Measurements from ENCODE around the gene MRNIP.

MRNIP gene

DNA sequence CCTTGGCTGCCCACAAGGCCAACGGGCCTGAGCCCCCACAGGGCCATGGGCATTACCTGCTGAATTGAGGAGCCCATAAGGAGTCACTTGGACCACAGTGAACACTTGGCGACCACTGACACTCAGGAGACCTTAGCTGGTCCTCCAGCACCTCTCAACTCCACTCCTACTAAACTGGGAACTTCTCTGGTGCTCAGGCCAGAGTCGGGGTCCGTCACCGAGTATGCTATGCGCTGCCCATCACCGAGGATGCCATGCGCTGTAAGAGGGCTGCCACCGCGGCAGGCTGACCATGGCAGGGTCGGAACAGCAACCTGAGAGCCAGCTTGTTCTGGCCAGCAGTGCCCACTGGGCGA, 38.5 kb downstream of the MRNIP start:
- DNase-seq, result no peak

DNA sequence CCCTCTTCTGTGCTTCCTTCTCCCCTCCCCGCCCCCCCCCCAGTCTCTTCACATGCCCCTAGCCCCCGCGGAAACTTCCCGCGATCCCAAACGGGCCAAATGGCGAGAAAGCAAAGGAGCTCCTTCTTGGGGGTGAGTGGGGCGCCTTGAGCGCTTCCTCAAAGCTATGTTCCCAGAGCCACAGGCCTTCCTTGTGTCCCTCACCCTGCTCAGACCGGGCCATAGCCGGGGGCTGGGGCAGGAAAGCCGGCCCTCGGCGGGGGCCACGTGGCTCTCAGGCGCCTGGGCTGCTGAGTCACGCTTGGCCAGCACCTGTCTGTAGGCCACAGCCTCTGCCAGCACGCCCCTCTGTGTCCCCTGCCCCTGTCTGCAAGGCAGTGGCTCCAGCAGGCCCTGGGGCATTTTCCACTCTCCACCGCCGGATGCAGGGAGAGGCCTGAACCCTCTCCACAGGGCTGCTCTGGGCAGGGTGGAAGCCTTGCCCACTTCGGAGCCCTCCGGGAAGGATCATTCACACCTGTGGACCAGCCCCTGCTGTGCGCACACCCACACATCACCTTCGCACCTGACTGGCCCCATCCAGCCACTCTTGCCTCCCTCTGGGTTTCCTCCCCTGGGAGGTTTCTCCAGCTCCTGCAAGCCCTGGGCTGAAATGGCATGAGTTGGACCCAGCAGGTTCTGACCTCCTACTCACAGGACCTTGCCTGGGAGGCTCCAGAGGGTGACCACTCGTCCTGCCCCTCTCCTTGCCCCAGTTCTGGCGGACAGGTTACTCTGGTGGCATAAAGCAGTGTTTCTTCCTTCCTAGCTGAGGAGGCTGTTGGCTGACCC, 39.1 kb downstream of the MRNIP start:
- no peak for DNase-seq

DNA sequence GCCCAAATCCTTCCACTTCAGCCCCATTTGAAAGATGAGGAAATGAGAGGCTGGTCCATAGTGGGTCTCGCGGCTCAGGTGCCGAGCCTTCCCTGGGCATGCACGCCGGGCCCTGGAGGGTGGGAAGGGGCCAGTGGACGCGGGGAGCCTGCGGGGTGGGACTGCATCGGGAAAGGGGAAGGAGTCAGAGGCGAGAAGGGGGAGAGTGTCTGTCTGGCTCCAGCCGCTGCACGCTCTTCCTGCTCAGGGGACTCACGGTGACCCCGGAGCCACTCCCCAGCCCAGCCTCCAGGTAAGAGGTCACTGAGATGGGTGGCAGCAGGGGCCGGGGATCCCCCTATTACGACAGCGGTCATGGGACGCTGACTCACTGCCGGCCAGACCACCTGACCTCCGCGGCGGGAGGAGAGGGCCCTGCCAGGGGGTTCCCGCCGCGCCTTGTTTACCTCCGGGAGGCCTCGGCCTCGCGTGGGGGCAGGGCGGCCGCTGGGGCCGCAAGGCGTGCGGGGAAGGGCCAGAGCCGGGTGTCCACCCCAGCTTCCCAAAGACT, 39.8 kb downstream of the MRNIP start:
- peak; percentile 87 for DNase-seq

DNA sequence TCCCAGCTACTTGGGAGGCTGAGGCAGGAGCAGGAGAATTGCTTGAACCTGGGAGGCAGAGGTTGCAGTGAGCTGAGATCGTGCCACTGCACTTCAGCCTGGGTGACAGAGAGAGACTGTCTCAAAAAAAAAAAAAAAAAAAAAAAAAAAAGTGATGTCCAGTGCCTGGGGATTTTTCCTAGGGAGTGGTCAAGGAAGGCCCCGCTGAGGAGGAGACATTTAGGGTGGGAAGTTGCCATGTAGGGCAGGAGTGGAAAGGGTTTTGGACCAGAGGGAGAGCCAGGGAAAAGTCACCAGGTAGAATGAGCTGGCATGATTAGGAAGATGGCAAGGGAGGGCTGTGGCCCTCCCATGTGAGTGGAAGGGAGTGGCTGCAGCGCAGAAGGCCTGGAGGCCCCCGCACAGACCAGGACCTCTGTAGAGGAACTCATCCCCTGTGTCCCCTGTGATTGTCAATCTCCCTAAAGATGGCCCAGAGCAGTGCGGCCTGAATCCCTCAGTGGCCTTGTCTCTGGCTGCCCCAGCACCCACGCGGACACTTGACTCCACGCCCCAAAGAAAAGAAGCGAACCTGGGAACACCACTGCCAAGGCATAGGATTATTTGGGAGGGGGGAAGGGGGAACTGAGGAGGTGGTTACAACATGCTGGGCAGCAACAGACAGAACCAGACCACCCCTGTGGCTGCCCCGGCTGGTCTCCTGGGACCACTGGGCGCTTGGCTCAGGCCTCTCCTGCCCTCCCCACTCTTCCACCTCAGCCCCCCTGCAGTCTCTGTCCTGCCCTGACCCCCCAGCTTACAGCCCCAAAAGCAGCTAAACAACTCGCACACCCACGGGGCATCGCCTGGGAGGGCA, 40.5 kb downstream of the MRNIP start:
- DNase-seq, result no peak

DNA sequence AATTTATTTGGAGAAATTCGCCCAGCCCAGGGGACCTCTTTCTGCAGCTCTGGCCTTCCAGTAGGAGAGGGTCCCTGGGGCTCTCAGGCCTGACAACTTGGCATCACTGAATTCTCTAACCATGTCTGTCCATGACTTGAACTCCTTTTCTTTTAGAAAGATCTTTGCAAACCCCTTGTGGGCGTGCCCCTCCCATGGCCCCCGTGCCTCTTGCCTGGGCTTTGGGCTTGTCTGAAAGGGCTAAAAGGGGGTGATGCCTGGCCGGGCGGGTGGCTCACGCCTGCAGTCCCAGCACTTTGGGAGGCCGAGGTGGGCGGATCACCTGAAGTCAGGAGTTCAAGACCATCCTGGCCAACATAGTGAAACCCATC, 41.2 kb downstream of the MRNIP start:
- no peak for DNase-seq

DNA sequence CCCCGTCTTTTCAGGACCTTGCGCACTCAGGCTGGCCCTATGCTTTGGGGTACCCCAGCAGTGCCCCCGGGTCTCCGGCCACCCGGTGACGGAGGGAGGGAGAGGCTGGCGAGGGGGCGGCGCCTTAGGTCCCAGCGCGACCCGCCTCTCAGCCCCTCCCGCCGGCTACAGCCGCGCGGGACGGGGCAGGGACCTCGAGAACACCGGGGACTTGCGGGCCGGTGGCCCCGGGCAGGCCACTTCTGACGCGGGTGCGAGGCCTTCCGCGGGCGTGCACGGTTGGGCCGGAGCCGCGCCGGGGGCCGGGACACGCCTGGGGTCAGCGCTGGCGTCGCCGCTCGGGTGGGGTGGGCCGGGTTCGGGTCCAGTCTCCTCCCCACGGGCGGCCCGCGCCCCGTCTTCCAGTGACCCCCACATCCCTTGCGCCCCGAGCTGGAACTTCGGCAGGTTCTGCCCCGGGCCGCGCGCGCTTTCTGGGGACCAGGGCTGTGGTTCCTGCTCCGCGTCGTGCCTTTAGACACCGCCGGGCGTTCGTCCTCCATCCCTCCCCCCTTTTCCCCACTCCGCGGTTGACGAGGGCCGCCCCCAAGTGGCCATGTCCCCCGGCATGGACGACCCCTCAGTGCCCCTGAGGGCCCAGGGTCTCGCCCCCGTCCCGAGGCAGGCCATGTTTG, 41.7 kb downstream of the MRNIP start:
- no peak for DNase-seq

DNA sequence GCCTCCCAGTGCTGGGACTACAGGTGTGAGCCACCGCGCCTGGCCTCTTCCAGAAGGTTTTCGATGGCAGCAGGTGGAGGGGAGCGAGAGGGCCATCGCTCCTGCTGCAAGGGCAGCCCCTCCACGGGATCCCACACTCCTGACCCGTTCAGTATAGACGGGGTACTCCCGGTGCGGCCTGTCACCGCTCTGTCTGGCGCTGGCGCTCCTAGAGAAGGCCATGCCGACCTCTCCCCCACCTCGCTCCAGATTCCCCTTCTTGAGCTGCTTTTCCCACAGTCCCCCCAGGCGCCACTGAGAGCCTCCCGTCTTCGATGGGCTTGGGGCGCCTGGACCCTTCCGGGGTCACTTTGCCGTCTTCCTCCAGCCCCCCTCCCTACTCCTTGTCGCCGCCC, 42.2 kb downstream of the MRNIP start:
- no peak for DNase-seq

DNA sequence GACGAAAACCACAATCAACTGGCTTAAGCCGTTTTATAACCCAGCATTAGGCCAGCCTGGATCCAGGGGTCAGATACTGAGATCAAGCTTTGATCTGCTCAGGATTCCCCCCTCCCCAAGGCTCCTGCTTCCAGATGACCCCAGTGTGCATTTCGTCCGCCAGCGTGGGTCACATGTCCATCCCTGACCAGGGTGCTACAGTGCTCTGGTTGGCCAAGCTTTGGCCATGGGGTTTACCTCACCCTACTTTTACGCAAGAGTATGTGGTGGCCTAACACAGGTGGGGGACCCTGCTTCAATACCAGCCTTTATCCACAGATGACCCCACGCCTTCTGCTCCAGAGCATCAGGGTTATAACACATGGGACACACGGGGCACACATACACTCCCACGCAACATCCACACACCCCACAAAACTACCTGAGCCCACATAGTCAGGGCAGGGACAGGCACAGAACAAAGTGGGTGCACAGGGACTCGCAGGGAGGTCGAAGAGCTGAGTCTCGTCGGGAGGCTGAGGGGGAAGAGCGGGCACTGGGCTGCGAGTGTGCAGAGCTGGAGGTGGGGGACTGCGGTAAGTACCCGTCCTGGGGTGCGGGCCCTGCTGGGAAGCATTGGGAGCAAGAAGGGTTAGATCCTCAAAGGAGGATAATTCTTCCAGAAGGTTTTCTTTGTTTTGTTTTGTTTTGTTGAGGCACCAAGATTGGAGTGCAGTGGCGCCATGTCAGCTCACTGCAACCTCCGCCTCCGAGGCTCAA, 42.9 kb downstream of the MRNIP start:
- no peak for DNase-seq

DNA sequence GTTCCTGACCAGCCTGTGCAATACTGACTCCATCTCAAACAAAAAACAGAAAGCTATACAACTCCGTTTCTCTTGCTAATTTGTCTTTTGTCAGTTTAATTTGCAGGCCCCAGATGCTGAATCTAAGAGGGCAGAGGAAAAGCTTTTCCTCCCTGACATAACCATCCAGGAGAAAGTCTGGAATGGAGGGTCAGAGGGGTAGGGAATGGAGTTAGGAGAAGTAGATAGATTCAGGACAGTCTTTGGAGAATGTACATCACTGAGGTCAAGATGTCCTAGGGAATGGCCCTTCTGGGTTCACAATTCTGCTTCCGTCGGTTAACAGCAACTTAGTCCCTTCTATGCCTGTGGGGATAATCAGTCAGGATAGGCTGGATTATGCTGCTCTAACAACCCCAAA, 44.5 kb downstream of the MRNIP start:
- no peak for DNase-seq

DNA sequence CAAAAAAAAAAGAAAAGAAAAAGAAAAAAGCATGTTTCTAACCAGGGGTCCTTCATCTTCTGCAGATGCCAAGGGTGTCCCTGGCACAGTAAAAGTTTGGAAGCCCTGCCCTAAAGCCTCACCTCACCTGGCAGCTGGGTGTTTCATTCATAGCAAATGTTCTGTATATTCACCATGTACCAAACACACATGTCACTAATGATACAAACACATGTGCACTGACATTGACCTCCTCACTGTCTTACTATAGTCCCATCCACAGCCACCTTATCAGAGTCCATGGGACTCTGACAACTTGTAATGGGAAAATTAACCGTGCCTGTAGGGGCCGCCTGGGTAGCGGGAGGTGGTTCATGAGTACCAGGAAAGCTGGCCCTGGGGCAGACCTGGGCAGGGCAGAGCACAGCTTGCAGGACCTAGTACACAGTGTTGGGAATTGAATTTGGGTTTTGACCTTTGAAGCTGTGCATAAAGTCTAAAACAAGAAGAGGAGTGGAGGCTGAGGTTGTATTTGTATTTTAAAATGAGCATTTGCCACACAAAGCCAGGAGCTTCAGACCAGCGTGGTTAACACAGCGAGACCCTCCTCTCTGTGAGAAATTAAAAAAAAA, 45.5 kb downstream of the MRNIP start:
- no peak for DNase-seq

DNA sequence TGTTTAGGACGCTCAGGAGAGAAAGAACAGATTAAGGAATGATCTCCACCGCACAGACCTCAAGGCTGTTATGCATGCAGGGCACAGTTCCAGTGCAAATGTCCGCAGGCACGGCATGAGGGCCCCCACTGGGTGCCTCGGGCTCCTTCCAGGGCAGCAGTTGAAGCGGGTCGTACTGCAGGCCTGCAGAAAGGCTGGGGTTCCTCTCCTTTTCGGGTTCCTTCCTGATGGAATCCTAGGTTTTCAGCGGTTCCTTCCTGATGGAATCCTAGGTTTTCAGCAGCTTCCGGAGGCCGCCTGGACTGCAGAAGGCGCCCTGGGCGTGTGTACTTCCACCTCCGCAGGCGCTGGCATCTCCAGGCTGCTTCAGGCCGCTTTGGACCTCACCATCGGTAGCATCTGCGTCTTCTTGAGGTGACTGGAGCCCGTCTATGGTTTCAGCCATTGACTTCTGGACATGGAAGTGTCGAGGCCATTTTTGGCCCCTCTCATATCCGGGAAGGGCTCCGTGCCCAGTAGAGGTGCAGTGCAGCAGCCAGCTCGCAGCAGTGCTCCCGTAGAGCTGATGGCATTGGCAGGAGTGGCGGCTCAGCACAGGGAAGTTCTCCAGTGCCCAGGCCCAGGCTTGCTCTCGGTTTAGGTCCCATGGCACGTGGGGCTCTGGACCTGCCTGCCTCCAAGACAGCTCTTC, 46.3 kb downstream of the MRNIP start:
- no peak for DNase-seq

DNA sequence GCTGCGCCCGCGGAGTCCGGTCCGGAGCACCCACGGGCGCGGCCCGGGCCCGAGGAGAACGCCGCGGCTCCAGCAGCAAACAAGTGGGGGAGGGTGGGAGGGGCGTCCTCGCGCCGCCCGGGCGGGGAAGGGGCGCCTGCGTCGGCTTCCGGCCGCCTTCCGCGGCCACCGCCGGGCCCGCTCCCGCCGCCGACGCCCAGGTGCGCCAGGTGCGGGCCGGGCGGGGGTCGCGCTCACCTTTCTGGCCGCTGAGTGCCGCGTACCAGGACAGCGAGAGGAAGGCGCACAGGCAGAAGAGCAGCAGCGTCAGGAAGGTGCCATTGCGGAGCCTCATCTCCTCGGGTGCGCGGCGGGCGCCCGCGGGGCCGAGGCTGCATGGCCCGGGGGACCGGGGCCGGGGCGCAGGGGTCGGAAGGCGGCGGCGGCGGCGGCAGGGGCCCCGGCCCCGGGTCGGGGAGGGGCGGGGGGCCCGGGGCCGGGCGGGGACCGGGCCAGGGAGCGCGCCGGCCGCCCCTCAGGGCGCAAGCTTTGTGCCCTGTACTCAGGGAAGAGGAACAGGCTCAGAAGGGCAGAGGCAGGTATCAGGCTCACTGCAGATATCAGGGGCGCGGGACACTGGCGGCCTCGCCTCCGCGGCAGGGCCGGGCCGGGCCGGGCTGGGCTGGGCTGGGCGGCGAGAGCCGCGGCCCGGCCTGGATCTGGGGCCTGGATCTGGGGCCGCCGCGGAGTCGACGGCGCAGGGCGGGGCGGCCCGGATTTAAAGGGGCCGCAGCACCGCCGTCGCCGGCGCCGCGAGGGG, 52.2 kb downstream of the MRNIP start, which contains the start of gene MGAT4B:
Gene MGAT4B (minus strand): TSS at position 617 of the 799 bp plus-strand sequence. CDS start 283 bp downstream, at position 334.
- peak; percentile 40 for DNase-seq

DNA sequence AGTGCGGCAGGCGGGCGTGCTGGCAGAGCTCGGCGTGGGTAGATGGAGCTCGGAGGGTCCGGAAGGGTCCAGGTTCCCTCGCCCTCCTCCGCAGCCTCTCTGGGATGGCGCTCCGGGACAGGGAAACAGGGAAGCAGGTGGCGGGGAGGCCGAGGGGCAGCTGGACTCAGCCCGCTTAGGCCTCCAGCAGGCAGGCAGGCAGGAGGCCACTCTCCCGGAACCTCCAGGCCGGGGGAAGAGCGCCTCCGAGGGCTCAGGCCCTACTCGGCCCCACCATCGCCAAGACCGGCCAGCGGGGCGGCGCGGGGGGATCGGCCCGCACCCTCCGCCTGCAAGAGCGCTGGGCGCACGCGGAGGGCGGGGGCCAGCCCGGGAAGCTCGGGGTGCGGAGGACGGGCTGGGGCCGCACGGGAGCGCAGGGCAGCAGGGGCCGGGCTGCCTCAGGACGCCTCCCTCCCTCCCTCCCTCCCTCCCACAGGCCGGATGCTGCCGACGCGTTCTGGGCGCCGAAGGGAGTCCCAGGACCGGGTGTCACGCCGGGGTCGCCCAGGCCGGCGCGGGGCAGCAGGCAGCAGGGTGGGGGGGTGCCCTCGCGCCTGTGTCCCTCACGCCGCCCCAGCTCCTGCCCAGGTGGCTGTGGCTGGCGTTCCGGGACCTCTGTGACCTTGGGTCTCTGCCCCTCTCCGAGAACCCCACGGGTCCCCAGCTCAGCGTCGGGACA, 52.9 kb downstream of the MRNIP start:
- no peak for DNase-seq

DNA sequence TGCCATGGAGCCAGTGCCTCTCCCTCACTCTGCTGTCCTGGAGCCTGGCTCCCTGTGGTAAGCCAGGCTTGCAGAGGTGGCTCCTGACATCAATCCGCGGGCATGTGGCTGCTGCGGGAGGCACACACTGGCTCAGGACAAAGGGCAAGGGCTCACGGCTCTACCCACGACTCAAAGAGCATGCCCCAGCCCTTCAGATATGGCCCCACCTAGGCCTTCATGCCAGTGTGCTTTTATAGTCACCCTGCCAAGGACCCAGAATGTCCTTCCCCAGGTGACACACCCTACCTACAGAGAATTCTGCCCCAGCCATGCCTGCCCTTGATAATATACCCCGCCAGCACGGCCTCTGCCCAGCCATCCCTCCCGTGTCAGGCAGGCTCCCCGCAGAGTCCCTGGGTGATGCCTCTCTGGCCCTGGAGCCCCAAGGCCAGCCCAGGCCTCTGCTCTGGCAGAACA, 53.5 kb downstream of the MRNIP start:
- DNase-seq, result no peak

DNA sequence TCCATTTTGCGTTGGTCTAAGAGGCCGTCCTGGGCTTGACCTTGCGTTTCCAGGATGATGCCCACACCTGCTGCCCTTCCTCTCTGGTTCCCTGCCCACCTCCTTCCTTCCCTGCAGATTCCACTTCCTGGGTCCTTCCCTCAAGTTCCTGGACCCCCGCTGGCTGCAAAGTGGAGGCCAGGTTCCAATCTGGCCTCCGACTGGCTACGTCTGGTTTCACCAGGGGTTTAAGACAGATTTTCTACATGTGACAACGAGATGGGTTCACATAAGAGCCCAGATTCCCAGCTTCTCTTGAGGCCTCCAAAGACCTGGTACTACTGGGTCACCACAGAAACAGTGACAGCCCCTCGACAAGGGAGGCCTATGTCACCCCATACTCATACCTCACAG, 54.1 kb downstream of the MRNIP start:
- no peak for DNase-seq

DNA sequence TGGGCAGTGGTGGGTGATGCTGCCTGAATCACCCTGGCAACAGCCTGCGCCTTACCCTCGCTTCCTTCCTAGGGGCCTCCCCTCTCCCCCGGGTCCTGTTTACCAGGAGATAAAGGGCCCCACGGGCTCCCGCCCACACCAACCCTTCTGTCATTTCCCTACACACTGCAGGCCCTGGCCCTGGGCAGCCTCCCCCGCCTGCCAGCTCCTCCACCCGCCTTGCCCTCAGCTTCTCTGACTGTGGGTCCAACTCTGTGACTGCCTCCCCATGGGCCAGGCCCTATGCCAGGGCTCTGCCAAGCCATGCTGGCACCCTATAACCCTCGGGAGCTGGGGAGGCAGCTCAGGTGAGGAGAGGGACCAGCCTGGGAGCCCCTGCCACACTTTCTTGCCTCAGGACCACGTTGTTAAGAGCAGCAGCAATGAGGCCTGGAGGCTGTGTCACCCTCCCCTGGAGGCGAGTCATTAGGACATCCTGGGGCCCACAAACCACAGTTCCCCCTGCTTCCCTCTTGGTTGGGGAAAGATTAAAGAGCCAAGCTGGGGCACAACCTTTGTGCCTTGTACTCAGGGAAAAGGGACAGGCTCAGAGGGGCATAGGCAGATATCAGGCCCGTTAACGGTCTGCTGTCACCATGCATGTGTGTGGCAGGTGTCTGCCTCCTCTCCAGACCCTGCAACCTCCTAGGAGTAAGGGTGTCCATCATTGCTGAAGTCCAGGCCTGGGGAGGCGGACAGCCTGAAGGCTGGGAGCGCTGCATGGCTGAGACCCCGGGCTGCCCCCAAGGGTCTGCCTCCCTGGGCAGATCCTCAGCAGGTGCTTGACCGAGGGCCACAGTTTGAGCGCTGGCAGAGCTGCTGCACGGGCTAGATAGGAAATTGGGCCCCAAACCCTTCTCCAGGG, 54.7 kb downstream of the MRNIP start:
- peak; percentile 36 for DNase-seq

DNA sequence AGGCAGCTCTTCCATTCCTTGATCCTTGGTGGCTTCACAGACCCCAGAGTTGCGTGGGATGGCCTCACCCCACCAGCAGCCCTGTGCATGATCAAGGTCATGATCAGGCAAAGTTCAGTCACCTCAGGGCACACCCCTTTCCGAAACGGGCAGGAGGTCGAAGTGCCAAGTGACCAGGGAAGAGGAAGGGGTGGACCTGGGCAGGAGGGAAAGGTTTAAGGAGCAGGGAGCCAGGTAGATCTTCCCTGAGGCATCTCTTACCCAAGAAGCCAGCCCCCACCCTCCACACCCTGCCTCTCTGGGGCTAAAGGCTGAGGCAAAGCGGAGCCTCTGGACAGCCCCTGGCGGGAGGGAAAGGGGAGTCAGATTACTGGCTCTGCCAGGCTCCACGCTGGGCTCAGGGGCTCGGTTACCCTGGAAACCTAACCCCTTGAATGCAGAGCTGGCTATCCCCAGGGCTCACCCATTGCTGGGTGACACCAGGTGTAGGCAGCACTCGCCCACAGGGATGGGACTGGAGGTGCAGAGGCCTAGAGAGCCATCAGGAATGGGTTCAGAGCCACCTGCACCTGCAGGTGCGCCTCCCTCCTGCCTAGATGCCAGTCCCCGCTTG, 55.6 kb downstream of the MRNIP start:
- no peak for DNase-seq

DNA sequence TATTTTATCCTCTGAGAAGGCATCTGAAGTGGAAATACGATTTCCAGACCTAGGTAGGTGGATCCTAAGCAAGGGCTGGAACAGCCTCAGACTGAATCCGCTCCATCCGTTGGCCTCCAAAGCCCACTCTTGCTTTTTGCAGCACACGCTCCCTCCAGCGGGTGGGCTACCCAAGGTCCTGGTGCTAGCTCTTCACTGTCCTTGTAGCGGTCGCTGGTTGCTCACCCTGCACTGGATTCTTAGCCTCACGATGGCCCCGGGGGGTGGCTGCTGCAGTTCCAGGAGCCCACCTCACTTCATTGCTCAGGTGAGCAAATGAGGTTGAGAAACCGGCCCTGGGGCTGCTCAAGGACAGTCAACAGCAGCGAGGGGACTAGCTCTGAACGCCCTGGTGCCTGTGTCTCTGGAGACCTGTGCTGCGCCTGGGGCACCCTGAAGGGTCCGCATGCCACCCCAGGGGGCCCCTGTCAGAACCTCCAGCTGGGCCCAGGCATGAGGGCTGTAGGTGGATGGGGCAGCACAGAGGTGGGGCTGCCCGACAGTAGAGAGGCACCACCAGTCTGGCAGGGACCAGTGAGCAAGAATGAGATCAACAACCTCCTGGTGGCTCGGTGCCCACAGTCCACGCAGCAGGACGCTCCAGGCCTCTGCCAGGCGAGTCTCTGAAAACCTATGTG, 56.3 kb downstream of the MRNIP start:
- no peak for DNase-seq
